ENCODE measurements around the gene GCNT2. TPM values are rescaled to one million over a fixed set of nuclear protein-coding genes. Genes with fewer than 3 reads are reported as not detected.
"Not testable (repeated sequence)": the region's sequence is repeated elsewhere in the genome, so short reads cannot be mapped to it uniquely, and the experiment has no call there.

The GCNT2 gene
- total RNA-seq, 2 experiments from 2014 or later = 1.4 to 1.6 TPM

GRCh38 chr6:10487668-10488327 is 33.4 kb upstream of the GCNT2 start:
- CTCF ChIA-PET = interaction anchor here (0.6 to 1.5 kb wide), 2 partner anchors 9 to 23 kb away, joined by 3 read pairs; no protein-coding TSS in a partner anchor
- intact Hi-C loops (cut with micrococcal nuclease) = no loop called here
- Mint-ChIP-seq H3K27me3 (ENCODE audit: low read depth) (peaks cover 4% of the 10 kb centered on the region), H3K9me3 (no peaks in the 10 kb centered on the region), H3K27ac (no peak overlapping the region), H3K4me1 (ENCODE audit: low read depth) (no peaks in the 10 kb centered on the region), H3K4me3 (no peak overlapping the region), H3K36me3 (ENCODE audit: low read depth) (no peaks in the 10 kb centered on the region)
- DNase-seq = no peak

DNA sequence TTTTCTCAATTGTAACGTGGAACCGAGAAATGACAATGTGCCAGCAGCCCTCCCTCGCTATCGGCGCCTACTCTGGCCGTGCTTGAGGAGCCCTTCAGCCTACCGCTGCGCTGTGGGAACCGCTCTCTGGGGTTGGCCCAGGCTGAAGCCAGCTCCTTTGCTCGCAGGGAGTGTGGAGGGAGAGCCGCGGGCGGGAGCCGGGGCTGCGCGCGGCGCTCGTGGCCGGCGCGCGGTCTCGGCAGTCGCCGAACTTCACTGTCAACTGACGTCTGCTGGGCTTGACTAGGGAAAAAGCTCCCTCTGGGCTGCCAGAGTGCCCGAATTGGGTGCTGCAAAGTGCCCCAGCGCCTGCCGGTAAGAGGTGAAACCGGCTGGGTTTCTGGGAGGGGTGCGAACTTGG is 29.7 kb upstream of the GCNT2 start:
- Mint-ChIP-seq H3K9me3 (no peaks in the 10 kb centered on the region), H3K4me3 (no peak overlapping the region), H3K36me3 (ENCODE audit: low read depth) (no peaks in the 10 kb centered on the region), H3K4me1 (ENCODE audit: low read depth) (no peaks in the 10 kb centered on the region), H3K27me3 (ENCODE audit: low read depth) (peaks cover 11% of the 10 kb centered on the region), H3K27ac (no peak overlapping the region)
- DNase-seq = no peak
- intact Hi-C loops (cut with micrococcal nuclease) = no loop called here
- CTCF ChIA-PET = interaction anchor here (0.6 to 1.7 kb wide), 3 partner anchors 9 to 84 kb away, joined by 3 to 5 read pairs (median 3); no protein-coding TSS in a partner anchor

DNA sequence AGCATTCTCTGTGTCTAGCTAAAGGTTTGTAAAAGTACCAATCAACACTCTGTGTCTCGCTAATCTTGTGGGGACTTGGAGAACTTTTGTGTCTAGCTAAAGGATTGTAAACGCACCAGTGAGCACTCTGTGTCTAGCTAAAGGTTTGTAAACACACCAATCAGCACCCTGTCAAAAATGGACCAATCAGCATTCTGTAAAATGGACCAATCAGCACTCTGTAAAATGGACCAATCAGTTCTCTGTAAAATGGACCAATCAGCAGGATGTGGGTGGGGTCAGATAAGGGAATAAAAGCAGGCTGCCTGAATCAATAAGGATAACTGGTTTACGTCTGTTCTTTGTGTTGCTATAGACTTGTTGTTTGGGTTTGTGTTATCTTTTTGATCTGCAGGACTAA is 29.2 kb upstream of the GCNT2 start:
- H3K27ac Mint-ChIP-seq; H3K4me1 Mint-ChIP-seq (ENCODE audit: low read depth); H3K9me3 Mint-ChIP-seq; H3K4me3 Mint-ChIP-seq; intact Hi-C loops (cut with micrococcal nuclease); DNase-seq; H3K36me3 Mint-ChIP-seq (ENCODE audit: low read depth): not testable (repeated sequence)
- peaks cover 13% of the 10 kb centered on the region for H3K27me3 Mint-ChIP-seq (ENCODE audit: low read depth)
- CTCF ChIA-PET = interaction anchor here (0.6 to 1.7 kb wide), 5 partner anchors 8 to 1767 kb away, joined by 3 to 5 read pairs (median 4); no protein-coding TSS in a partner anchor

DNA sequence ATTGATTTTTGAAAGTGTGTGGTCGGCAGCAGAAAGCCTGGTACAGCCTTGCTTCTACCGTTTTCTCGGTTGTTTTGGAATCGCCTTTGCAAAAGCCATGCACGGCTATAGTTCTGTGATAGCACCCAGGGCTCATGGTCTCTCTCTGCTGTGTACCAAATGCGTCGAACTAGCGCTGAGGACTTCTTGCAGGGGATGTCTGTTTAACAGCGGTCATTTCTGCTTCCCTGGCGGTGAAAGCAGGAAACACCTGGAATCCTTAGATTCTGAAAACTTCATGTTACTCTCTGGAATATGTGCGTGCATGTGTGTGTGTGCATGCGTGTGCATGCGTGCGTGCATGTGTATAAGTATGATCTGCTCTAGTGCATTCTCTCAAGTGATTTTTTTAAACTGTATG is 26.1 kb upstream of the GCNT2 start:
- no peak overlapping the region for H3K27ac Mint-ChIP-seq
- no peaks in the 10 kb centered on the region for H3K36me3 Mint-ChIP-seq (ENCODE audit: low read depth)
- H3K27me3 Mint-ChIP-seq (ENCODE audit: low read depth) = peaks cover 21% of the 10 kb centered on the region
- CTCF ChIA-PET = no interaction called here
- no peaks in the 10 kb centered on the region for H3K4me1 Mint-ChIP-seq (ENCODE audit: low read depth)
- H3K4me3 Mint-ChIP-seq = no peak overlapping the region
- DNase-seq = no peak
- H3K9me3 Mint-ChIP-seq = no peaks in the 10 kb centered on the region
- intact Hi-C loops (cut with micrococcal nuclease) = no loop called here

- Mint-ChIP-seq H3K36me3 (ENCODE audit: low read depth) (no peaks in the 10 kb centered on the region), H3K27ac (no peak overlapping the region), H3K4me1 (ENCODE audit: low read depth) (no peaks in the 10 kb centered on the region), H3K4me3 (no peak overlapping the region), H3K27me3 (ENCODE audit: low read depth) (peaks cover 9% of the 10 kb centered on the region), H3K9me3 (no peaks in the 10 kb centered on the region)
- CTCF ChIA-PET = interaction anchor here (2.2 kb wide), 1 partner anchor 296 kb away, joined by 8 read pairs; no protein-coding TSS in a partner anchor
- intact Hi-C loops (cut with micrococcal nuclease) = no loop called here
- no peak for DNase-seq
Observed at GRCh38 chr6:10505529-10505928, 15.6 kb upstream of the GCNT2 start.

DNA sequence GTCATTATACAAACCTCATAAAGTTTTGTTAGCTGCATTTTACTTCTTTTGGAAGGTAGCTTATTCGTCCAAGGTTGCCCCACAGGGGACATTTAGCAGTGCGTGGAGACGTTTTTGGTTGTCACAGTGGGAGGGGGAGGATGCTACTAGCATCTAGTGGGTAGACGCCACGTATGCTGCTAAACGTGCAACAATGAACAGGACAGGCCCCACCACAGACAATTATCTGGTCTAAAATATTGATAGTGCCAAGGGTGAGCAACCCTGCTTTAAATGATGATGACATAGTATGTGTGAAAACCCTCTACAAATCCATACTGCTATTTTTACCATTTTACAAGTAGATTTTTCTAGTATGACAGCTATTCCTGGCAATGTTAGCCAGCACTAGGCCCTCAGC is 13.9 kb upstream of the GCNT2 start:
- Mint-ChIP-seq H3K4me1 (ENCODE audit: low read depth) (no peaks in the 10 kb centered on the region), H3K4me3 (no peak overlapping the region), H3K27ac (no peak overlapping the region), H3K27me3 (ENCODE audit: low read depth) (peaks cover 9% of the 10 kb centered on the region), H3K36me3 (ENCODE audit: low read depth) (no peaks in the 10 kb centered on the region), H3K9me3 (no peaks in the 10 kb centered on the region)
- no peak for DNase-seq
- intact Hi-C loops (cut with micrococcal nuclease) = no loop called here
- CTCF ChIA-PET = interaction anchor here (0.6 to 2.2 kb wide), 5 partner anchors 29 to 294 kb away, joined by 3 to 8 read pairs (median 3); no protein-coding TSS in a partner anchor

DNA sequence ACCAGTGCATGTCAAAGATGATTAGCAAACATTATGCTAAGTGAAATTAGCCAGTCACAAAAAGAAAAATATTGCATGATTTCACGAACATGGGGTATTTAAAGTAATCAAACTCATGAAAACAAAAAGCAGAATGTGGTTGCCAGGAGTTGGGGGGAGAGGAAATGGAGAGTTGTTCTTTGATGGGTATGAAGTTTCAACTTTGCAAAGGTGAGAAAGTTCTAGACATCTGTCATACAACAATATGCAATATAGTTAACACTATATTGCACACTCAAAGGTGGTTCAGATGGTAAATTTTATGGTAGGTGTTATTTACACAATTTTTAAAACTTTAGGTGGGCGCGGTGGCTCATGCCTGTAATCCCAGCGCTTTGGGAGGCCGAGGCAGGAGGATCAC is 13.4 kb upstream of the GCNT2 start:
- H3K4me3 Mint-ChIP-seq = no peak overlapping the region
- intact Hi-C loops (cut with micrococcal nuclease) = no loop called here
- CTCF ChIA-PET = interaction anchor here (0.8 to 2.2 kb wide), 3 partner anchors 29 to 294 kb away, joined by 3 to 8 read pairs (median 7); no protein-coding TSS in a partner anchor
- no peaks in the 10 kb centered on the region for H3K36me3 Mint-ChIP-seq (ENCODE audit: low read depth)
- no peaks in the 10 kb centered on the region for H3K9me3 Mint-ChIP-seq
- no peak overlapping the region for H3K27ac Mint-ChIP-seq
- DNase-seq = no peak
- no peaks in the 10 kb centered on the region for H3K4me1 Mint-ChIP-seq (ENCODE audit: low read depth)
- H3K27me3 Mint-ChIP-seq (ENCODE audit: low read depth) = peaks cover 5% of the 10 kb centered on the region

- CTCF ChIA-PET = interaction anchor here (0.7 to 1.9 kb wide), 21 partner anchors 10 to 297 kb away, joined by 3 to 28 read pairs (median 4); partner anchors contain the start of gene TMEM14C
Observed at GRCh38 chr6:10510592-10511367, 10.4 kb upstream of the GCNT2 start.

DNA sequence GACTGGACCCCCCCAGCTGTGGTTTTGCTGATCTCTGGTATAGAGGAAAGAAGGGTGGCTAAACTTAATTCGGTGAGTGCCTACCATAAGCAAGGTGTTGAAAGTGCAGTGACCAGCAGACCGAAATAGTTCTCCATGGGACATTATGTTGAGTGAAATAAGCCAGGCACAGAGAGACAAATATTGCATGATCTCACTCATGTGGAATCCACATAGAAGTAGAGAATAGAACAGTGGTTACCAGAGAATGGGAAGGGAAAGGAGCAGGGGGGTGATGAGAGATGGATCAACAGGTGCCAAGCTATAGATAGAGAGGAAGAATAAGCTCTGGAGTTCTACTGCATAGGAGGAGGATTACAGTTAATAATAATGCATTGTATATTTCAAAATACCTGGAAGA is 9.7 kb upstream of the GCNT2 start:
- Mint-ChIP-seq H3K4me1 (ENCODE audit: low read depth) (no peaks in the 10 kb centered on the region), H3K36me3 (ENCODE audit: low read depth) (no peaks in the 10 kb centered on the region), H3K27ac (no peak overlapping the region), H3K9me3 (no peaks in the 10 kb centered on the region), H3K27me3 (ENCODE audit: low read depth) (peaks cover 5% of the 10 kb centered on the region), H3K4me3 (no peak overlapping the region)
- no peak for DNase-seq
- intact Hi-C loops (cut with micrococcal nuclease) = loop anchor here (2.0 kb wide), 1 partner anchor 235 kb away; the partner anchor contains the start of gene TMEM14B
- CTCF ChIA-PET = interaction anchor here (0.5 to 1.9 kb wide), 14 partner anchors 9 to 324 kb away, joined by 3 to 28 read pairs (median 4); no protein-coding TSS in a partner anchor

More at GRCh38 chr6:10510592-10511367, 10.4 kb upstream of the GCNT2 start:
- no peaks in the 10 kb centered on the region for H3K4me1 Mint-ChIP-seq (ENCODE audit: low read depth)
- peak; percentile 70 for DNase-seq
- H3K4me3 Mint-ChIP-seq = no peak overlapping the region
- no peak overlapping the region for H3K27ac Mint-ChIP-seq
- no peaks in the 10 kb centered on the region for H3K9me3 Mint-ChIP-seq
- peaks cover 5% of the 10 kb centered on the region for H3K27me3 Mint-ChIP-seq (ENCODE audit: low read depth)
- no peaks in the 10 kb centered on the region for H3K36me3 Mint-ChIP-seq (ENCODE audit: low read depth)
- intact Hi-C loops (cut with micrococcal nuclease) = loop anchor here (1.0 to 2.0 kb wide), 4 partner anchors 184 to 559 kb away; partner anchors contain the start of genes C6orf52, PAK1IP1 and TMEM14B

GRCh38 chr6:10513544-10513943 is 7.6 kb upstream of the GCNT2 start:
- CTCF ChIA-PET = interaction anchor here (0.6 kb wide), 1 partner anchor 118 kb away, joined by 3 read pairs; no protein-coding TSS in a partner anchor
- Mint-ChIP-seq H3K9me3 (no peaks in the 10 kb centered on the region), H3K4me1 (ENCODE audit: low read depth) (no peaks in the 10 kb centered on the region), H3K36me3 (ENCODE audit: low read depth) (no peaks in the 10 kb centered on the region), H3K27me3 (ENCODE audit: low read depth) (peaks cover 5% of the 10 kb centered on the region), H3K4me3 (no peak overlapping the region), H3K27ac (no peak overlapping the region)
- intact Hi-C loops (cut with micrococcal nuclease) = no loop called here
- no peak for DNase-seq

DNA sequence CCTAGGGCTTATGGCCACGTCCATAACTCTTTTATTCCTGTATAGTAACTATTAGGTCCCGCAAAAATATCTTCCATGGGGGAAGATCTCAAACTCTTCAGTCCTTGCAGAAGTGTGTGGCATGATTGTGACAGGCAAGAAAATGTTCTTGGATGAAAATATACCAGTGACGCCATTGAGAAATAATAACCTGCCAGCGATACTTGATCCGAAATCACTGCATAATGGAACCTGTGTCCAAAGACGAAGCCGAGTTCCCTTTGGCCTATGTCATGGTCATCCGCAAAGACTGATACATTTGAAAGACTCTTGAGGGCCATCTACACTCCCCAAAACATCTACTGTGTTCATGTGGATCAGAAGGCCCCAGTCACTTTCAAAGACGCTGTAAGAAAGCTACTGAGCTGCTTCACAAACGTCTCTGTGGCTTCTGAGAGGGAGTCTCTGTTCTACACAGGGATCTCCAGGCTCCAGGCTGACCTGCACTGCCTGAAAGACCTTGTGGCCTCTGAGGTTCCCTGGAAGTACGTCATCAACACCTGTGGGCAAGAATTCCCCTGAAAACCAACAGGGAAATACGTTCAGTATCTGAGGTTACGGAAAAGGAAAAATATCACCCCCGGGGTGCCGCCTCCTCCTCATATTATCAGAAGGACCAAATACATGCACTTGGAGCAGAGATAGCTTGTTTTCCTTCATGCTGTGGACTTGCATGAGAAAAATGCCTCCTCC is 6.9 kb upstream of the GCNT2 start:
- CTCF ChIA-PET = no interaction called here
- Mint-ChIP-seq H3K9me3 (no peaks in the 10 kb centered on the region), H3K4me1 (ENCODE audit: low read depth) (no peaks in the 10 kb centered on the region), H3K36me3 (ENCODE audit: low read depth) (no peaks in the 10 kb centered on the region), H3K4me3 (no peak overlapping the region), H3K27ac (no peak overlapping the region), H3K27me3 (ENCODE audit: low read depth) (peaks cover 5% of the 10 kb centered on the region)
- DNase-seq = no peak
- intact Hi-C loops (cut with micrococcal nuclease) = no loop called here

GRCh38 chr6:10516953-10517352 is 4.2 kb upstream of the GCNT2 start:
- intact Hi-C loops (cut with micrococcal nuclease) = no loop called here
- H3K27ac Mint-ChIP-seq = no peak overlapping the region
- H3K9me3 Mint-ChIP-seq = no peaks in the 10 kb centered on the region
- no peaks in the 10 kb centered on the region for H3K4me1 Mint-ChIP-seq (ENCODE audit: low read depth)
- no peak for DNase-seq
- CTCF ChIA-PET = no interaction called here
- no peaks in the 10 kb centered on the region for H3K27me3 Mint-ChIP-seq (ENCODE audit: low read depth)
- no peaks in the 10 kb centered on the region for H3K36me3 Mint-ChIP-seq (ENCODE audit: low read depth)
- no peak overlapping the region for H3K4me3 Mint-ChIP-seq

Measured in activated naive CD4-positive, alpha-beta T cell treated with anti-CD3 and anti-CD28 coated beads for 36 hours (primary cell).